Nephron (organoid): ENCODE data around the gene NUAK1.

Experiments
- H3K27ac Mint-ChIP-seq, 3 experiments: 2 replicates each; pipeline ENCODE4 v1.8.0; 2020; ENCODE audit warnings: mixed read lengths in 3 of 3, mild to moderate bottlenecking in 2 of 3, moderate library complexity in 1 of 3
- H3K27me3 Mint-ChIP-seq: 2 replicates; pipeline ENCODE4 v1.8.0; 2021; ENCODE audit warnings: low read depth, mild to moderate bottlenecking, moderate library complexity, mixed read lengths
- H3K36me3 Mint-ChIP-seq: 2 replicates; pipeline ENCODE4 v1.8.0; 2020; ENCODE audit warnings: low read depth, mixed read lengths
- H3K4me1 Mint-ChIP-seq: 2 replicates; pipeline ENCODE4 v1.8.0; 2020; ENCODE audit warnings: mixed read lengths
- H3K4me3 Mint-ChIP-seq, 3 experiments: 2 replicates each; pipeline ENCODE4 v1.8.0; 2020; ENCODE audit warnings: mild to moderate bottlenecking in 3 of 3, mixed read lengths in 3 of 3, moderate library complexity in 2 of 3
- H3K9me3 Mint-ChIP-seq: 2 replicates; pipeline ENCODE4 v1.8.0; 2020; ENCODE audit warnings: mixed read lengths
- TF ChIP-seq, protein P1 (sequence below), 3 experiments: fragments of 200-600 bp; sonication (generic); IDR thresholded peaks; one replicate each; pipeline ENCODE4 v1.5.0; 2021; ENCODE audit warnings: antibody characterized with exemption in 3 of 3; ENCODE audit not compliant: unreplicated experiment in 3 of 3

The NUAK1 gene

DNA sequence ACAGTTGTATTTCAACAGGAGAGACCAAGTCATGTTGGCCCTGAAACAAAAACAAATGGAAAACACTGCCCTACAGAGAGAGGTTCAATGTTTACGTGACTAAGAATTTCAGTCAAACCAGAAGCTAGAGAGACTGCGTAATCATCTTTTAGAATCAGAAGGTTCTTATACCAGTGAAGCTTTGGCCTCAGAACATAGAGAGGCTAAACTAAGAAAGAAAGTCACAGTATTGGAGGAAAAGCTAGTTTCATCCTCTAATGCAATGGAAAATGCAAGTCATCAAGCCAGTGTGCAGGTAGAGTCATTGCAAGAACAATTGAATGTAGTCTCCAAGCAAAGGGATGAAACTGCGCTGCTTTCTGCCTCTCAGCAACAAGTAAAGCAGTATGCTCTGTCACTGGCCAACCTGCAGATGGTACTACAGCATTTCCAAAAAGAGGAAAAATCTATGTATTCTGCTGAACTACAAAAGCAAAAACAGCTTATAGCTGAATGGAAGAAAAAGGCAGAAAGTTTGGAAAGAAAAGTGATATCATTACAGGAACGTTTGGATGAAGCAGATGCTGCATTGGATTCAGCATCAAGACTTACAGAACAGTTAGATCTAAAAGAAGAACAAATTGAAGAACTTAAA, 32.5 kb upstream of the NUAK1 start:
- Mint-ChIP-seq H3K9me3 (peaks cover 14% of the 10 kb centered on the region), H3K4me3 (no peak overlapping the region), H3K4me1 (no peaks in the 10 kb centered on the region), H3K27me3 (no peaks in the 10 kb centered on the region), H3K36me3 (peaks cover 11% of the 10 kb centered on the region), H3K27ac (no peak overlapping the region)
- TF ChIP-seq, protein P1, sequence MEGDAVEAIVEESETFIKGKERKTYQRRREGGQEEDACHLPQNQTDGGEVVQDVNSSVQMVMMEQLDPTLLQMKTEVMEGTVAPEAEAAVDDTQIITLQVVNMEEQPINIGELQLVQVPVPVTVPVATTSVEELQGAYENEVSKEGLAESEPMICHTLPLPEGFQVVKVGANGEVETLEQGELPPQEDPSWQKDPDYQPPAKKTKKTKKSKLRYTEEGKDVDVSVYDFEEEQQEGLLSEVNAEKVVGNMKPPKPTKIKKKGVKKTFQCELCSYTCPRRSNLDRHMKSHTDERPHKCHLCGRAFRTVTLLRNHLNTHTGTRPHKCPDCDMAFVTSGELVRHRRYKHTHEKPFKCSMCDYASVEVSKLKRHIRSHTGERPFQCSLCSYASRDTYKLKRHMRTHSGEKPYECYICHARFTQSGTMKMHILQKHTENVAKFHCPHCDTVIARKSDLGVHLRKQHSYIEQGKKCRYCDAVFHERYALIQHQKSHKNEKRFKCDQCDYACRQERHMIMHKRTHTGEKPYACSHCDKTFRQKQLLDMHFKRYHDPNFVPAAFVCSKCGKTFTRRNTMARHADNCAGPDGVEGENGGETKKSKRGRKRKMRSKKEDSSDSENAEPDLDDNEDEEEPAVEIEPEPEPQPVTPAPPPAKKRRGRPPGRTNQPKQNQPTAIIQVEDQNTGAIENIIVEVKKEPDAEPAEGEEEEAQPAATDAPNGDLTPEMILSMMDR (IDR thresholded peaks at IDR 0.05; ENCODE audit: unreplicated experiment in 3 of 3): no peak

DNA sequence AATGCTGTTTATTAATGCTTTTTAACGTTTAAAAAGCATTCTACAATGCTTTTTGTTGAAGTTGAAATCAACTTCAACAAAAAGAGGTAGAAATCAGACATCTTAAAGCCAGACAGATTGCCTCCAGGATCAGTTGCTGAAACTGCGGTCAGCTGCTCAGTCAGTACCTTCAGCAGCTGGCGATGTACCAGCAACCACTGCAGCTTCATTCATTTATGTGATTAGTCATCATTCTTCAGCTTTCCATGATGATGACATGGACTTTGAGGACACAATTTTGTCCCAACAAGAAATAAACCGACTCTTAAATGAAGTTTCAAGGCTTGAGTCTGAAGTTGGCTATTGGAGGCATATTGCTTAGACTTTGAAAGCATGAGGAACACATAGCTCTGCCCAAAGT, 31.5 kb upstream of the NUAK1 start:
- H3K27ac Mint-ChIP-seq: no peak overlapping the region
- no peaks in the 10 kb centered on the region for H3K27me3 Mint-ChIP-seq
- no peak overlapping the region for H3K4me3 Mint-ChIP-seq
- H3K4me1 Mint-ChIP-seq: no peaks in the 10 kb centered on the region
- H3K36me3 Mint-ChIP-seq: peaks cover 11% of the 10 kb centered on the region
- TF ChIP-seq, protein P1 (IDR thresholded peaks at IDR 0.05; ENCODE audit: unreplicated experiment in 3 of 3): no peak
- peaks cover 23% of the 10 kb centered on the region for H3K9me3 Mint-ChIP-seq

DNA sequence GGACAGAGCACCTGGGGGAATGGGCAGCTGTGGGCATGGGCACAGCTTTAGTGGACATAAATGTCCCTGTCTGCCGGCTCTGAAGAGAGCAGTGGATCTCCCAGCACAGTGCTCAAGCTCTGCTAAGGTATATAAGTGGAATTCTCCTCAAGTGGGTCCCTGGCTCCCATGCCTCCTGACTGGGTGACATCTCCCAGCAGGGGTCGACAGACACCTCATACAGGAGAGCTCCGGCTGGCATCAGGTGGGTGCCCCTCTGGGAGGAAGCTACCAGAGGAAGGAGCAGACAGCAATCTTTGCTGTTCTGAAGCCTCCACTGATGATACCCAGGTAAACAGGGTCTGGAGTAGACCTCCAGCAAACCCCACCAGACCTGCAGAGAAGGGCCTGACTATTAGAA, 25.0 kb upstream of the NUAK1 start:
- TF ChIP-seq, protein P1 (IDR thresholded peaks at IDR 0.05; ENCODE audit: unreplicated experiment in 3 of 3): no peak
- peaks cover 9% of the 10 kb centered on the region for H3K36me3 Mint-ChIP-seq
- H3K4me1 Mint-ChIP-seq: no peaks in the 10 kb centered on the region
- H3K4me3 Mint-ChIP-seq: no peak overlapping the region
- peaks cover 7% of the 10 kb centered on the region for H3K27me3 Mint-ChIP-seq
- no peak overlapping the region for H3K27ac Mint-ChIP-seq
- peaks cover 22% of the 10 kb centered on the region for H3K9me3 Mint-ChIP-seq

DNA sequence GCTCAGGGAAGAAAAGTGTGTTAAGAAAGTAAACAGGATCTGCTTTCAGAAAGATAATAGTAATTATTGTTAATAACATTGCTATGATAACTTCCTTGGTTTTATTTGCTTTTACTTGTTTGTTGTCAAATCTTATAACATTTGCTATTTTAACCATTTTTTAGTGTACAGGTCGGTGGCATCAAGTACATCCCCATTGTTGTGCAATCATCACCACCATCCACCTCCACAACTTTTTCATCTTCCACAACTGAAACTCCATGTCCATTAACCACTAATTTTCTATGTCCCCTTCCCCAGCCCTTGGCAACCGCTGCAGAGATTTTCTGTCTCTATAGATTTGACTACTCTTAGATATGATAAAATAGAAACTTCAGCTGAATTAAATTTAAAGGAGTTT, 22.7 kb upstream of the NUAK1 start:
- H3K27me3 Mint-ChIP-seq: peaks cover 7% of the 10 kb centered on the region

DNA sequence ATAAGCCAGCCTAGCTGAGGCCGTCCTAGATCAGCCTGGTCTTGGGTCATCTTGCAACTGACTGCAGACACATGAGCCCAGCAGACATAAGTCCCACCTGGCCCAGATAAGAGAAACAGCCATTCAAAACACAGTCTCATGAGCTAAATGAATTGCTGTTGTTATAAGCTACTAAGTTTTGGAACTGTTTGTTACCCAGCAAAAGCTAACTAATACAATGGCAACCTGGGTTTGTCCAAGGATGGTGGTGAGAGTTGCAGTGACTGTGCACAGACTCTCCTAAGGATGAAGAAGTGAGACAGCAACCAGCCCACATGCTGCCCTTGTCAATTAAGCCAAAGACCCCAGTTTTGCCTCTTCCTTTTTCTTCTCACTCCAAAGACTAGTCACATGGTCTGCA, 22.2 kb upstream of the NUAK1 start:
- peaks cover 7% of the 10 kb centered on the region for H3K9me3 Mint-ChIP-seq
- TF ChIP-seq, protein P1 (IDR thresholded peaks at IDR 0.05; ENCODE audit: unreplicated experiment in 3 of 3): no peak
- H3K4me1 Mint-ChIP-seq: no peaks in the 10 kb centered on the region
- no peak overlapping the region for H3K27ac Mint-ChIP-seq
- H3K27me3 Mint-ChIP-seq: peaks cover 7% of the 10 kb centered on the region
- no peak overlapping the region for H3K4me3 Mint-ChIP-seq
- H3K36me3 Mint-ChIP-seq: no peaks in the 10 kb centered on the region

More for the DNA sequence above, 22.7 kb upstream of the NUAK1 start:
- Mint-ChIP-seq H3K27ac (no peak overlapping the region), H3K9me3 (peaks cover 12% of the 10 kb centered on the region), H3K36me3 (no peaks in the 10 kb centered on the region), H3K4me1 (no peaks in the 10 kb centered on the region), H3K4me3 (no peak overlapping the region)
- TF ChIP-seq, protein P1 (IDR thresholded peaks at IDR 0.05; ENCODE audit: unreplicated experiment in 3 of 3): no peak

DNA sequence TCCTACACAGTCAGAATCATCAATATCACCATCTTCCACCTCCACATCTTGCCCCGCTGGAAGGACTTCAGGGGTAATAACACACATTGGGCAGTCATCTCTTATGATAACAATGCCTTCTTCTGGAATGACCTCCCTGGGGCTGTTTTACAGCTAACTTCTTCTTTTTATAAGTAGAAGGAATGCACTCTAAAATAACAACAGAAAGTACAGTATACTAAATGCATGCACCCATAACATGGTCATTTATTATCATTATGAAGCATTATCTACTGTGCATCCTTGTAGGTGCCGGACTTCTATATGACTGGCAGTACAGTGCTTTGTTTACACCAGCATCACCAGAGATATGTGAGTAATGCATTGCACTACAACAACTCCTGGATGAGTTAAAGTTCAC, 19.0 kb upstream of the NUAK1 start:
- Mint-ChIP-seq H3K27me3 (peaks cover 2% of the 10 kb centered on the region), H3K27ac (no peak overlapping the region), H3K4me3 (no peak overlapping the region), H3K9me3 (no peaks in the 10 kb centered on the region), H3K4me1 (no peaks in the 10 kb centered on the region), H3K36me3 (no peaks in the 10 kb centered on the region)
- TF ChIP-seq, protein P1 (IDR thresholded peaks at IDR 0.05; ENCODE audit: unreplicated experiment in 3 of 3): no peak
